WTC11 (cell line): Measurements from ENCODE around the gene STON1. TPM values are rescaled to one million over a fixed set of nuclear protein-coding genes. Genes with fewer than 3 reads are reported as not detected.
"Not testable (repeated sequence)": the region's sequence is repeated elsewhere in the genome, so short reads cannot be mapped to it uniquely, and the experiment has no call there.

Experiments used
- ATAC-seq: fragments of 200-7000 bp; cut with Tn5 transposase; 2 replicates; pipeline ENCODE4 v1.10.0; 2021; ENCODE audit warnings: mild to moderate bottlenecking, moderate library complexity
- CTCF ChIA-PET: fragments of 300-600 bp; sonication (Branson Sonifier 250); formaldehyde crosslinking; loops from one replicate; lab custom pipeline; 2021; ENCODE audit warnings: antibody characterized with exemption; lab: Charles Lee
- POLR2A ChIA-PET: fragments of 350-600 bp; sonication (Branson Sonifier 250); formaldehyde crosslinking; loops from one replicate; lab custom pipeline; 2021; ENCODE audit warnings: antibody characterized with exemption; lab: Charles Lee
- DNase-seq: peaks from one replicate; pipeline ENCODE4 v3.0.0; 2021; ENCODE audit warnings: low spot score
- H3K27ac Mint-ChIP-seq: 2 replicates; pipeline ENCODE4 v1.8.0; 2021; ENCODE audit warnings: mixed read lengths
- H3K27me3 Mint-ChIP-seq: 2 replicates; pipeline ENCODE4 v1.8.0; 2021; ENCODE audit warnings: low read depth, mild to moderate bottlenecking, moderate library complexity, mixed read lengths
- H3K36me3 Mint-ChIP-seq: 2 replicates; pipeline ENCODE4 v1.8.0; 2021; ENCODE audit warnings: mixed read lengths
- H3K4me1 Mint-ChIP-seq: 2 replicates; pipeline ENCODE4 v1.8.0; 2022; ENCODE audit warnings: mixed read lengths
- H3K4me3 Mint-ChIP-seq: 2 replicates; pipeline ENCODE4 v1.8.0; 2021; ENCODE audit warnings: mild to moderate bottlenecking, moderate library complexity, mixed read lengths
- H3K9me3 Mint-ChIP-seq: 2 replicates; pipeline ENCODE4 v1.8.0; 2021; ENCODE audit warnings: mixed read lengths
- E2F4 ChIP-seq: sonication (generic); formaldehyde crosslinking; IDR thresholded peaks from 2 replicates; pipeline ENCODE4 v1.8.1; 2022; ENCODE audit warnings: low read depth, mild to moderate bottlenecking, moderate library complexity, missing genetic modification reagents, borderline replicate concordance
- ELF4 ChIP-seq: sonication (generic); formaldehyde crosslinking; IDR thresholded peaks from 2 replicates; pipeline ENCODE4 v1.8.1; 2022; ENCODE audit warnings: low read depth, mild to moderate bottlenecking, moderate library complexity, missing genetic modification reagents
- FOXJ3 ChIP-seq: sonication (generic); formaldehyde crosslinking; IDR thresholded peaks from 2 replicates; pipeline ENCODE4 v1.9.0; 2021; ENCODE audit warnings: missing genetic modification reagents, mild to moderate bottlenecking, borderline replicate concordance
- HMGXB4 ChIP-seq: sonication (generic); formaldehyde crosslinking; IDR thresholded peaks from 2 replicates; pipeline ENCODE4 v1.8.1; 2023; ENCODE audit warnings: mild to moderate bottlenecking, moderate library complexity, missing genetic modification reagents
- JAZF1 ChIP-seq: fragments of 250-450 bp; sonication (Bioruptor Pico); IDR thresholded peaks from 2 replicates; pipeline ENCODE4 v1.9.0; 2021; ENCODE audit warnings: moderate library complexity, mild to moderate bottlenecking, inconsistent platforms
- PREB ChIP-seq: sonication (generic); formaldehyde crosslinking; IDR thresholded peaks from 2 replicates; pipeline ENCODE4 v1.8.1; 2022; ENCODE audit warnings: mild to moderate bottlenecking, missing genetic modification reagents, moderate library complexity, borderline replicate concordance
- ZNF396 ChIP-seq: fragments of 250-450 bp; sonication (Bioruptor Pico); IDR thresholded peaks from 2 replicates; pipeline ENCODE4 v1.8.0; 2021; ENCODE audit warnings: mild to moderate bottlenecking, moderate library complexity, borderline replicate concordance
- ZNF671 ChIP-seq: fragments of 250-450 bp; sonication (Bioruptor Pico); IDR thresholded peaks from 2 replicates; pipeline ENCODE4 v1.8.0; 2021; ENCODE audit warnings: mild to moderate bottlenecking
- total RNA-seq: library from RNA; stranded (reverse); gene quantifications from 3 replicates; pipeline ENCODE4 v1.2.3, GENCODE V29; 2021
- TF ChIP-seq, protein P1 (sequence below): sonication (generic); formaldehyde crosslinking; IDR thresholded peaks from 2 replicates; pipeline ENCODE4 v1.8.1; 2023; ENCODE audit warnings: mild to moderate bottlenecking, missing genetic modification reagents, borderline replicate concordance
- TF ChIP-seq, protein P2 (sequence below): sonication (generic); formaldehyde crosslinking; IDR thresholded peaks from 2 replicates; pipeline ENCODE4 v1.8.1; 2023; ENCODE audit warnings: mild to moderate bottlenecking, missing genetic modification reagents, moderate library complexity

STON1 gene
- total RNA-seq, 1 experiment from 2014 or later = 11.0 TPM

DNA sequence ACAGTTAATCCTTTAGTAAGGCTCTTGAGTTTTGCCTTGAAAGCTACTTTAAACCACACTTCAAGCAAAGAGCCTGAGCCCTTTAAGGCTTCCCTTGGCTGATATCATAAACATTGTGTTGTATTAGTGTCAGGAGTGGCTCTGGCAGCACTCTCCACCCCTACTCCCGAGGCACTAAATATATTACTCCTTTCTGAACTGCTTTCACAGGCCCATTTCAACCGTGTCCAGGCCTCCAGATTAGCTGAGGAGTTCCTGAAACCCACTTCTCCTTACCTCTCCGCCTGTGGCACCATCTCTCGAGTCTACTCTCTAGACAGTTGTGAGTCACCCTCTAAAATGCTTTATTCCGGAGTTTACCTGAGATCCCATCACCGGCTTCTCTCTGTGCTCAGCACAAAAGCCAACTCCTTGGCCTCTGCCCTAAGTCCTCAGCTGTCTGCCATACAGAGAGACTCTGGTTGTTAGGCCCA, 14.4 kb upstream of the STON1 start:
- Mint-ChIP-seq H3K4me3 (no peak overlapping the region), H3K27me3 (no peaks in the 10 kb centered on the region), H3K9me3 (no peaks in the 10 kb centered on the region)
- POLR2A ChIA-PET = no interaction called here
- ATAC-seq = no peak
- TF ChIP-seq E2F4 (no peak), JAZF1 (CRISPR knock-in tag) (no peak), ELF4 (CRISPR knock-in tag) (no peak), FOXJ3 (CRISPR knock-in tag) (no peak), ZNF396 (CRISPR knock-in tag) (no peak), ZNF671 (CRISPR knock-in tag) (no peak), PREB (CRISPR knock-in tag) (no peak)
- TF ChIP-seq, protein P1, sequence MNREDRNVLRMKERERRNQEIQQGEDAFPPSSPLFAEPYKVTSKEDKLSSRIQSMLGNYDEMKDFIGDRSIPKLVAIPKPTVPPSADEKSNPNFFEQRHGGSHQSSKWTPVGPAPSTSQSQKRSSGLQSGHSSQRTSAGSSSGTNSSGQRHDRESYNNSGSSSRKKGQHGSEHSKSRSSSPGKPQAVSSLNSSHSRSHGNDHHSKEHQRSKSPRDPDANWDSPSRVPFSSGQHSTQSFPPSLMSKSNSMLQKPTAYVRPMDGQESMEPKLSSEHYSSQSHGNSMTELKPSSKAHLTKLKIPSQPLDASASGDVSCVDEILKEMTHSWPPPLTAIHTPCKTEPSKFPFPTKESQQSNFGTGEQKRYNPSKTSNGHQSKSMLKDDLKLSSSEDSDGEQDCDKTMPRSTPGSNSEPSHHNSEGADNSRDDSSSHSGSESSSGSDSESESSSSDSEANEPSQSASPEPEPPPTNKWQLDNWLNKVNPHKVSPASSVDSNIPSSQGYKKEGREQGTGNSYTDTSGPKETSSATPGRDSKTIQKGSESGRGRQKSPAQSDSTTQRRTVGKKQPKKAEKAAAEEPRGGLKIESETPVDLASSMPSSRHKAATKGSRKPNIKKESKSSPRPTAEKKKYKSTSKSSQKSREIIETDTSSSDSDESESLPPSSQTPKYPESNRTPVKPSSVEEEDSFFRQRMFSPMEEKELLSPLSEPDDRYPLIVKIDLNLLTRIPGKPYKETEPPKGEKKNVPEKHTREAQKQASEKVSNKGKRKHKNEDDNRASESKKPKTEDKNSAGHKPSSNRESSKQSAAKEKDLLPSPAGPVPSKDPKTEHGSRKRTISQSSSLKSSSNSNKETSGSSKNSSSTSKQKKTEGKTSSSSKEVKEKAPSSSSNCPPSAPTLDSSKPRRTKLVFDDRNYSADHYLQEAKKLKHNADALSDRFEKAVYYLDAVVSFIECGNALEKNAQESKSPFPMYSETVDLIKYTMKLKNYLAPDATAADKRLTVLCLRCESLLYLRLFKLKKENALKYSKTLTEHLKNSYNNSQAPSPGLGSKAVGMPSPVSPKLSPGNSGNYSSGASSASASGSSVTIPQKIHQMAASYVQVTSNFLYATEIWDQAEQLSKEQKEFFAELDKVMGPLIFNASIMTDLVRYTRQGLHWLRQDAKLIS (CRISPR knock-in tag) = no peak
- TF ChIP-seq, protein P2, sequence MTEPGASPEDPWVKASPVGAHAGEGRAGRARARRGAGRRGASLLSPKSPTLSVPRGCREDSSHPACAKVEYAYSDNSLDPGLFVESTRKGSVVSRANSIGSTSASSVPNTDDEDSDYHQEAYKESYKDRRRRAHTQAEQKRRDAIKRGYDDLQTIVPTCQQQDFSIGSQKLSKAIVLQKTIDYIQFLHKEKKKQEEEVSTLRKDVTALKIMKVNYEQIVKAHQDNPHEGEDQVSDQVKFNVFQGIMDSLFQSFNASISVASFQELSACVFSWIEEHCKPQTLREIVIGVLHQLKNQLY = no peak
- TF ChIP-seq, all 79 proteins: peak for 0
- Mint-ChIP-seq H3K27ac (no peak overlapping the region; the same call in 1 of the 2 replicates), H3K36me3 (peaks cover 59% of the 10 kb centered on the region), H3K4me1 (peaks cover 25% of the 10 kb centered on the region)
- CTCF ChIA-PET = no interaction called here
- no peak for DNase-seq

DNA sequence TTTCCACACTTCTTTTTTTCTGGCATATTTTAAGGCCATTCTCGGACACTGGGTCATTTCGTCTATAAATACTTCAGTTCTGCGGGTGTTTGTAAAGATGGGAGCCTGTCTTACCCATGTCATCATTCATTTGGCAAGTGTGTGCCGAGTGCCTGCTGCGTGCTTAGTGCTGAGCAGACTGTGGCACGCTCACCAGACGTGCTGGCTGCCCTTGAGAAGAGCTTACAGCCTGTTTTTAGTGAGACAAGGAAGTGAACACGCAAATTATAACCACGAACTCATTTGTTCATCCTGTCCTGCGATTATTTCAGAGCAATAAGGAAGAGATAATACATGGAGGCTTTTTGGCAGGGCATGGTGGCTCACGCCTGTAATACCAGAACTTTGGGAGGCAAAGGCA, 10.4 kb upstream of the STON1 start:
- DNase-seq (no peak), ATAC-seq (no peak)
- no peak overlapping the region for H3K4me3 Mint-ChIP-seq
- POLR2A ChIA-PET = no interaction called here
- peak overlapping the region; percentile 13; the same call in 1 of the 2 replicates for H3K27ac Mint-ChIP-seq
- CTCF ChIA-PET = no interaction called here
- H3K9me3 Mint-ChIP-seq = no peaks in the 10 kb centered on the region
- peaks cover 42% of the 10 kb centered on the region for H3K36me3 Mint-ChIP-seq
- no peaks in the 10 kb centered on the region for H3K27me3 Mint-ChIP-seq
- H3K4me1 Mint-ChIP-seq = no peaks in the 10 kb centered on the region
- no peak for TF ChIP-seq JAZF1 (CRISPR knock-in tag)
- TF ChIP-seq HMGXB4 = no peak

- CTCF ChIA-PET = interaction anchor here (1.1 kb wide), 1 partner anchor 10 kb away, joined by 3 read pairs; no protein-coding TSS in a partner anchor
Observed at GRCh38 chr2:48524756-48525155, 5.2 kb upstream of the STON1 start.

More at GRCh38 chr2:48524756-48525155, 5.2 kb upstream of the STON1 start:
- H3K9me3 Mint-ChIP-seq, H3K27ac Mint-ChIP-seq, H3K4me3 Mint-ChIP-seq, H3K27me3 Mint-ChIP-seq, ATAC-seq, DNase-seq: not testable (repeated sequence)
- peaks cover 14% of the 10 kb centered on the region for H3K36me3 Mint-ChIP-seq
- POLR2A ChIA-PET = interaction anchor here (0.6 to 0.7 kb wide), 2 partner anchors 17 to 114 kb away, joined by 3 to 8 read pairs; no protein-coding TSS in a partner anchor
- peaks cover 19% of the 10 kb centered on the region for H3K4me1 Mint-ChIP-seq
